K562 (cell line): Measurements from ENCODE around the gene VWA7. TPM values are rescaled to one million over a fixed set of nuclear protein-coding genes. Genes with fewer than 3 reads are reported as not detected.

Experiments used
- ELF2 ChIP-seq: fragments of 250-450 bp; sonication (Bioruptor Pico); IDR thresholded peaks from 2 replicates; pipeline ENCODE4 v1.5.0; 2021; ENCODE audit warnings: mild to moderate bottlenecking
- FOXA3 ChIP-seq, 2 experiments: fragments of 450-650 bp in 1 of 2; sonication (generic) in 1 of 2; formaldehyde crosslinking; IDR thresholded peaks in 1 of 2; conservative IDR thresholded peaks in 1 of 2; 2 replicates each; pipeline versions ENCODE4 v1.4.0 to v1.8.0; 2020 to 2022; ENCODE audit warnings: mild to moderate bottlenecking in 2 of 2, missing genetic modification reagents in 1 of 2
- HNRNPH1 ChIP-seq: fragments of 200-400 bp; formaldehyde crosslinking; optimal IDR thresholded peaks from 2 replicates; pipeline ENCODE3; 2017; ENCODE audit warnings: low read depth, mild to moderate bottlenecking, low read length, moderate library complexity
- MBD2 ChIP-seq: sonication (generic); IDR thresholded peaks from 2 replicates; pipeline ENCODE4 v1.6.1; 2016; ENCODE audit warnings: low read depth, borderline replicate concordance
- MCM3 ChIP-seq: fragments of 450-650 bp; IDR thresholded peaks from 2 replicates; pipeline ENCODE4 v1.6.1; 2016
- MTA1 ChIP-seq: fragments of 450-650 bp; IDR thresholded peaks from 2 replicates; pipeline ENCODE4 v1.6.1; 2017; ENCODE audit warnings: borderline replicate concordance
- NCOA2 ChIP-seq, 2 experiments: fragments of 450-650 bp; IDR thresholded peaks; 2 replicates each; pipeline ENCODE4 v1.6.1; 2018; ENCODE audit warnings: mild to moderate bottlenecking in 2 of 2, moderate library complexity in 1 of 2; ENCODE audit not compliant: partially characterized antibody in 2 of 2
- NCOR1 ChIP-seq: fragments of 450-650 bp; IDR thresholded peaks from 2 replicates; pipeline ENCODE4 v1.6.1; 2016; ENCODE audit warnings: mild to moderate bottlenecking, moderate library complexity
- POLR2G ChIP-seq: fragments of 200-400 bp; formaldehyde crosslinking; IDR thresholded peaks from 2 replicates; pipeline ENCODE4 v1.6.1; 2017; ENCODE audit warnings: low read depth, mild to moderate bottlenecking, antibody characterized with exemption, low read length, moderate library complexity
- PPARD ChIP-seq: fragments of 250-450 bp; sonication (Bioruptor Pico); IDR thresholded peaks from 2 replicates; pipeline ENCODE4 v1.8.0; 2022; ENCODE audit warnings: inconsistent platforms, mild to moderate bottlenecking, moderate library complexity
- RAD51 ChIP-seq: fragments of 450-650 bp; IDR thresholded peaks from 2 replicates; pipeline ENCODE4 v1.7.1; 2016; ENCODE audit warnings: low read depth, mild to moderate bottlenecking, borderline replicate concordance
- RNF2 ChIP-seq: sonication (generic); IDR thresholded peaks from 2 replicates; pipeline ENCODE4 v1.6.1; 2016
- SMARCA4 ChIP-seq: fragments of 450-650 bp; IDR thresholded peaks from 2 replicates; pipeline ENCODE4 v1.6.1; 2016
- TBL1XR1 ChIP-seq, 2 experiments: IDR thresholded peaks; 2 replicates each; pipeline ENCODE4 v1.6.1; 2012; ENCODE audit warnings: improper control_type of control experiment in 2 of 2, low read length in 2 of 2, mild to moderate bottlenecking in 1 of 2
- TCF3 ChIP-seq: sonication (generic); formaldehyde crosslinking; IDR thresholded peaks from 2 replicates; pipeline ENCODE4 v1.4.0; 2020; ENCODE audit warnings: mild to moderate bottlenecking, missing genetic modification reagents
- TOE1 ChIP-seq, 2 experiments: fragments of 450-650 bp in 1 of 2; sonication (generic) in 1 of 2; formaldehyde crosslinking in 1 of 2; IDR thresholded peaks; 2 replicates each; pipeline versions ENCODE4 v1.7.1 to v1.8.0; 2016 to 2022; ENCODE audit warnings: borderline replicate concordance in 2 of 2, mild to moderate bottlenecking in 2 of 2, antibody characterized with exemption in 1 of 2, inconsistent platforms in 1 of 2, low read depth in 1 of 2, missing genetic modification reagents in 1 of 2, moderate library complexity in 1 of 2
- ZC3H4 ChIP-seq: sonication (generic); formaldehyde crosslinking; IDR thresholded peaks from 2 replicates; pipeline ENCODE4 v1.9.0; 2021; ENCODE audit warnings: missing genetic modification reagents, borderline replicate concordance
- ZNF184 ChIP-seq: sonication (generic); formaldehyde crosslinking; IDR thresholded peaks from 2 replicates; pipeline ENCODE4 v1.5.0; 2020; ENCODE audit warnings: missing genetic modification reagents
- ZNF316 ChIP-seq: fragments of 450-650 bp; IDR thresholded peaks from 2 replicates; pipeline ENCODE4 v1.6.1; 2016
- ZNF830 ChIP-seq: fragments of 250-450 bp; sonication (Bioruptor Pico); IDR thresholded peaks from 2 replicates; pipeline ENCODE4 v1.5.0; 2021; ENCODE audit warnings: mild to moderate bottlenecking
- polyA plus RNA-seq, 8 experiments: library from polyadenylated mRNA; depleted of rRNA in 4 of 8; stranded (reverse) in 5 of 8; unstranded in 3 of 8; fragments of >200 nt; fragmentation: Nextera tagmentation in 2 of 8; fragmentation: Illumina TruSeq in 1 of 8; extraction: Ambion mirVana in 2 of 8; extraction: Trizol in 1 of 8; gene quantifications; 2 replicates each; pipeline versions ENCODE4 v1.2.1 to v1.2.3, GENCODE V29; 2011 to 2014; ENCODE audit warnings: inconsistent platforms in 1 of 8, missing spikeins in 1 of 8
- total RNA-seq, 7 experiments: library from RNA; depleted of rRNA in 6 of 7; stranded (reverse); fragments of >200 nt in 6 of 7; fragmentation: Illumina TruSeq in 2 of 7; extraction: Trizol in 2 of 7; gene quantifications; 2 replicates each; pipeline versions ENCODE4 v1.2.1 to v1.2.3, GENCODE V29; 2011 to 2021; ENCODE audit warnings: low replicate concordance in 1 of 7
- TF ChIP-seq, protein P1 (sequence below): sonication (generic); formaldehyde crosslinking; IDR thresholded peaks from 2 replicates; pipeline ENCODE4 v1.8.0; 2022; ENCODE audit warnings: mild to moderate bottlenecking, low read depth, missing genetic modification reagents
- TF ChIP-seq, protein P2 (sequence below), 3 experiments: IDR thresholded peaks in 2 of 3; conservative IDR thresholded peaks in 1 of 3; 2 replicates each; pipeline ENCODE4 v1.5.1; 2011 to 2012; ENCODE audit warnings: low read length in 3 of 3, mild to moderate bottlenecking in 3 of 3, control low read depth in 2 of 3, improper control_type of control experiment in 1 of 3, inconsistent platforms in 1 of 3, low read depth in 1 of 3, mixed read lengths in 1 of 3, moderate library complexity in 1 of 3; ENCODE audit not compliant: insufficient read depth in 2 of 3
- TF ChIP-seq, protein P3 (sequence below): fragments of 450-650 bp; formaldehyde crosslinking; IDR thresholded peaks from 2 replicates; pipeline ENCODE4 v1.4.0; 2020; ENCODE audit warnings: mild to moderate bottlenecking, moderate library complexity
- TF ChIP-seq, protein P4 (sequence below): IDR thresholded peaks from 2 replicates; pipeline ENCODE4 v1.6.1; 2011; ENCODE audit warnings: borderline replicate concordance, low read depth, mild to moderate bottlenecking, moderate library complexity, low read length; ENCODE audit not compliant: insufficient read depth, poor library complexity, severe bottlenecking

VWA7 gene
- total and polyA plus RNA-seq, 9 of the 15 experiments (the other 6 are each of a cell fraction or from before 2014, with no cell fraction given) = 0.18 to 2.9 (median 0.95) TPM

DNA sequence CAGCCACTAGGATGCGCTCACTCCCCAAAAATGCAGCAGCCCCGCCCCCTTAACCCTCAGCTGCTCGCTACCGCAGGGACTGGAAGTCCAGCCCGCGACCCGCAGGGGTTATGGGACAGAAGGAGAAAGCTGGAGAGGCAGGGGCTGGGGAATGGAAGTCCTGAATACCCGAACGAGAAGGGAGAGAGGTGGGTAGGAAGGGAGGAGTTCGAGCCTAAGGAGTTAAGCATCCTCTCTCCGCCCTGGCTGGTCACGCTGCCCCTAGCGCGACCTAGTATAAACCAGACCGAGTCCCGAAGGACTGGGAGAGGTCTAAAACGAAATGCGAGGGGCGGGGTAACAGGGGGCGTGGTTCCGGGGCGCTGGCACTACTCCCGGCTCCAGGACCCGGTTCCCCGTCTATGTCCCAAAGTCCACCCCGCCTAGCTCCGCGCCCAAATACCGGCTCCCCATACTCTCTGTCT is 47.6 kb downstream of the VWA7 start (continued):
- TF ChIP-seq, protein P1, sequence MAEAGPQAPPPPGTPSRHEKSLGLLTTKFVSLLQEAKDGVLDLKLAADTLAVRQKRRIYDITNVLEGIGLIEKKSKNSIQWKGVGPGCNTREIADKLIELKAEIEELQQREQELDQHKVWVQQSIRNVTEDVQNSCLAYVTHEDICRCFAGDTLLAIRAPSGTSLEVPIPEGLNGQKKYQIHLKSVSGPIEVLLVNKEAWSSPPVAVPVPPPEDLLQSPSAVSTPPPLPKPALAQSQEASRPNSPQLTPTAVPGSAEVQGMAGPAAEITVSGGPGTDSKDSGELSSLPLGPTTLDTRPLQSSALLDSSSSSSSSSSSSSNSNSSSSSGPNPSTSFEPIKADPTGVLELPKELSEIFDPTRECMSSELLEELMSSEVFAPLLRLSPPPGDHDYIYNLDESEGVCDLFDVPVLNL (CRISPR knock-in tag) = peak; percentile 9; the same call in 1 of the 2 replicates
- TF ChIP-seq ZC3H4 (CRISPR knock-in tag) (no peak), FOXA3 (CRISPR knock-in tag; conservative IDR thresholded peaks at IDR 0.05 in 1 of 2, IDR thresholded peaks at IDR 0.05 in 1 of 2) (0 out of 4 replicates have a peak, but pooled peaks of 1 of the 2 experiments have one; percentile 68), ZNF184 (CRISPR knock-in tag) (no peak), NCOR1 (no peak), NCOA2 (IDR thresholded peaks at IDR 0.05; ENCODE audit: partially characterized antibody in 2 of 2) (no peak), RAD51 (no peak), MTA1 (peak; percentile 58; the same call in 1 of the 2 replicates), ZNF830 (CRISPR knock-in tag) (no peak), SMARCA4 (no peak), TOE1 (IDR thresholded peaks at IDR 0.05; ENCODE audit: borderline replicate concordance) (no peak), TOE1 (CRISPR knock-in tag; IDR thresholded peaks at IDR 0.05; ENCODE audit: borderline replicate concordance, low read depth) (no peak), HNRNPH1 (no peak), TCF3 (0 out of 2 replicates have a peak, but pooled peaks have one; percentile 1), TBL1XR1 (IDR thresholded peaks at IDR 0.05; ENCODE audit: low read length in 2 of 2) (no peak; a peak in 1 of 4 replicates), MBD2 (no peak), MCM3 (no peak), PPARD (CRISPR knock-in tag) (no peak), ZNF316 (no peak), POLR2G (peak; percentile 30; the same call in 1 of the 2 replicates), ELF2 (CRISPR knock-in tag) (no peak), RNF2 (no peak)
- TF ChIP-seq, protein P2, sequence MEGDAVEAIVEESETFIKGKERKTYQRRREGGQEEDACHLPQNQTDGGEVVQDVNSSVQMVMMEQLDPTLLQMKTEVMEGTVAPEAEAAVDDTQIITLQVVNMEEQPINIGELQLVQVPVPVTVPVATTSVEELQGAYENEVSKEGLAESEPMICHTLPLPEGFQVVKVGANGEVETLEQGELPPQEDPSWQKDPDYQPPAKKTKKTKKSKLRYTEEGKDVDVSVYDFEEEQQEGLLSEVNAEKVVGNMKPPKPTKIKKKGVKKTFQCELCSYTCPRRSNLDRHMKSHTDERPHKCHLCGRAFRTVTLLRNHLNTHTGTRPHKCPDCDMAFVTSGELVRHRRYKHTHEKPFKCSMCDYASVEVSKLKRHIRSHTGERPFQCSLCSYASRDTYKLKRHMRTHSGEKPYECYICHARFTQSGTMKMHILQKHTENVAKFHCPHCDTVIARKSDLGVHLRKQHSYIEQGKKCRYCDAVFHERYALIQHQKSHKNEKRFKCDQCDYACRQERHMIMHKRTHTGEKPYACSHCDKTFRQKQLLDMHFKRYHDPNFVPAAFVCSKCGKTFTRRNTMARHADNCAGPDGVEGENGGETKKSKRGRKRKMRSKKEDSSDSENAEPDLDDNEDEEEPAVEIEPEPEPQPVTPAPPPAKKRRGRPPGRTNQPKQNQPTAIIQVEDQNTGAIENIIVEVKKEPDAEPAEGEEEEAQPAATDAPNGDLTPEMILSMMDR (IDR thresholded peaks at IDR 0.05 in 2 of 3, conservative IDR thresholded peaks at IDR 0.05 in 1 of 3; ENCODE audit: insufficient read depth in 2 of 3, low read depth in 1 of 3, low read length in 3 of 3) = peak; percentile 12 to 99 (median 95); a peak in 5 of 6 replicates
- TF ChIP-seq, protein P3, sequence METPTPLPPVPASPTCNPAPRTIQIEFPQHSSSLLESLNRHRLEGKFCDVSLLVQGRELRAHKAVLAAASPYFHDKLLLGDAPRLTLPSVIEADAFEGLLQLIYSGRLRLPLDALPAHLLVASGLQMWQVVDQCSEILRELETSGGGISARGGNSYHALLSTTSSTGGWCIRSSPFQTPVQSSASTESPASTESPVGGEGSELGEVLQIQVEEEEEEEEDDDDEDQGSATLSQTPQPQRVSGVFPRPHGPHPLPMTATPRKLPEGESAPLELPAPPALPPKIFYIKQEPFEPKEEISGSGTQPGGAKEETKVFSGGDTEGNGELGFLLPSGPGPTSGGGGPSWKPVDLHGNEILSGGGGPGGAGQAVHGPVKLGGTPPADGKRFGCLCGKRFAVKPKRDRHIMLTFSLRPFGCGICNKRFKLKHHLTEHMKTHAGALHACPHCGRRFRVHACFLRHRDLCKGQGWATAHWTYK (CRISPR knock-in tag) = no peak
- TF ChIP-seq, protein P4, sequence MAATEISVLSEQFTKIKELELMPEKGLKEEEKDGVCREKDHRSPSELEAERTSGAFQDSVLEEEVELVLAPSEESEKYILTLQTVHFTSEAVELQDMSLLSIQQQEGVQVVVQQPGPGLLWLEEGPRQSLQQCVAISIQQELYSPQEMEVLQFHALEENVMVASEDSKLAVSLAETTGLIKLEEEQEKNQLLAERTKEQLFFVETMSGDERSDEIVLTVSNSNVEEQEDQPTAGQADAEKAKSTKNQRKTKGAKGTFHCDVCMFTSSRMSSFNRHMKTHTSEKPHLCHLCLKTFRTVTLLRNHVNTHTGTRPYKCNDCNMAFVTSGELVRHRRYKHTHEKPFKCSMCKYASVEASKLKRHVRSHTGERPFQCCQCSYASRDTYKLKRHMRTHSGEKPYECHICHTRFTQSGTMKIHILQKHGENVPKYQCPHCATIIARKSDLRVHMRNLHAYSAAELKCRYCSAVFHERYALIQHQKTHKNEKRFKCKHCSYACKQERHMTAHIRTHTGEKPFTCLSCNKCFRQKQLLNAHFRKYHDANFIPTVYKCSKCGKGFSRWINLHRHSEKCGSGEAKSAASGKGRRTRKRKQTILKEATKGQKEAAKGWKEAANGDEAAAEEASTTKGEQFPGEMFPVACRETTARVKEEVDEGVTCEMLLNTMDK = no peak
